GM19463 (cell line): ENCODE results near the gene RPS6KC1.
"Not testable (repeated sequence)": the region's sequence is repeated elsewhere in the genome, so short reads cannot be mapped to it uniquely, and the experiment has no call there.

Source experiments
- ATAC-seq: cut with Tn5 transposase; IDR thresholded peaks from one replicate; pipeline ENCODE4 v1.9.1; 2021; ENCODE audit warnings: mild to moderate bottlenecking, moderate library complexity; ENCODE audit not compliant: unreplicated experiment

Gene RPS6KC1

GRCh38 chr1:213200630-213201029 is 149.6 kb downstream of the RPS6KC1 start:
- ATAC-seq = no peak

DNA sequence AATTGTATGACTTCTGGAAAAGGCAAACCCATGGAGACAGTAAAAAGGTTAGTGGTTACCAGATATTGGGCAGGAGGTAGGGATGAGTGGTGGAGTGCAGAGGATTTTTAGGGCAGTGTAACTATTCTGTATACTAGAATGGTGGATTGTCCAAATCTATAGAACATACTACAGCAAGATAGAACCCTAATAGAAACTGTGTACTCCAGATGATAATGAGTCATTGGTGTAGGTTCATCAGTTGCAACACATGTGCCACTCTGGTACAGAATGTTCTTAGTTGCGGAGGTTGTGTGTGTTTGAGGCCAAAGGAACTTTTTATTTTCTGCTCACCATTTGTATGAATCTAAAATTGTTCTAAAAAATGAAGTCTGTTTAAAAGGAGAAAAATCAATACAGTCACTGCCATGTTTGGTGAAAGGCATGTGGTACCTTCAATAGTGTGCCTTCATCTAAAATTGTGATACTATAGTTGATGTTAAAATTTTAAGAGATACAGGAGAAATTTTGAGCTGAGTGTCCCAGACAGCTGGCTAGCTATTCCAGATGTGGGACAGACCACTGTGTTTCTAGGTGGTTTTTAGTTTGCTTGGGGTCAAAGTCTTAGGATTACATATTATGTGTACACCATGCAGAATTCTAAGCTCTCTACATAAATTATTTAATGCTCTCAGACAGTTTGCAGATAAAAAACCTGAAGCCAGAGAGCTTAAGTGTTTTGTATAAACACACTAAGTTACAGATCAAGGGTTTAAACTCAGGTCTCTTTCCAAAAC is 150.5 kb downstream of the RPS6KC1 start:
- no peak for ATAC-seq

- no peak for ATAC-seq
These were observed 160.2 kb downstream of the RPS6KC1 start for GRCh38 chr1:213211201-213211600.

DNA sequence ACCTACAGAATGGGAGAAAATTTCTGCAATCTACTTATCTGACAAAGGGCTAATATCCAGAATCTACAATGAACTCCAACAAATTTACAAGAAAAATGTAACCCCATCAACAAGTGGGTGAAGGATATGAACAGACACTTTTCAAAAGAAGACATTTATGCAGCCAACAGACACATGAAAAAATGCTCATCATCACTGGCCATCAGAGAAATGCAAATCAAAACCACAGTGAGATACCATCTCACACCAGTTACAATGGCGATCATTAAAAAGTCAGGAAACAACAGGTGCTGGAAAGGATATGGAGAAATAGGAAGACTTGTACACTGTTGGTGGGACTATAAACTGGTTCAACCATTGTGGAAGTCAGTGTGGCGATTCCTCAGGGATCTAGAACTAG is 168.0 kb downstream of the RPS6KC1 start:
- ATAC-seq = not testable (repeated sequence)

DNA sequence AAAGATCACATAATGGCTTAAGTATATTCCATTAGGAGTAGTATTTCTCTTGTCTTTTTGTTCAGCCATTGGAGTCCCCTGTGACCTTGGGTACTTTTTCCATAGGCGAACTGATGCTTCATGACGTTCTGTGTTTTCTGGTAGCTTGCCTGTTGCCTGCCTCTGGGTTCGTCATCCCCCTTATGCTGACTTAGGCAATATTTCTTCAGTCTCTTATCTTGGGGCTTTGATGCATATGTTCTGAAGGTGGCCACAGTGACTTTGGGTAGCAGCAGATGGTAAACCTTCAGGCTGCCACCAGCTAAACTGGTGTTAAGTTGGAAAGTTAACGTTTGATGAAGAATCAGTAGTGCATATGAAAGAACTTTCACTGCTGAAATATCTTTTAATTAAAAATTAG is 170.2 kb downstream of the RPS6KC1 start:
- no peak for ATAC-seq

- no peak for ATAC-seq
These were observed 176.4 kb downstream of the RPS6KC1 start for GRCh38 chr1:213227458-213227857.

DNA sequence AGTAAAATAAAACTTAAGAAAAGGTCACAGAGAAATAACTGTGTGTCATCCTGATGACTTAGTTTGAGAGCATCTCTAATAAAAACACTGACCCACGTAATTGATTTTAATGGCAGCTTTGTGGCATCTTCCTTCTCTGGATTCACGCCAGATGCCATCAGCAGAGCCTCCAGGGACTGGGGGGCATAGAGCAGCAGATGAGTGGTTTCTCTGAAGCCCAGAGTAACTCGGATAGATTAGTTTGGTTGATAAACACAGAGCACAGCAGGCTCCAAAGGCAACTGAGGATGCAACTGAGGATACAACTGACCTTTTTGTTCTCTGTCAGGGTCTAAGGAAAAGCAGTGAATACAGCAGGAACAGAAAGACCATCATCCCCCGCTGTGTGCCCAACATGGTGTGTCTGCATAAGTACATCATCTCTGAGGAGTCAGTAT is 180.8 kb downstream of the RPS6KC1 start:
- ATAC-seq = no peak

DNA sequence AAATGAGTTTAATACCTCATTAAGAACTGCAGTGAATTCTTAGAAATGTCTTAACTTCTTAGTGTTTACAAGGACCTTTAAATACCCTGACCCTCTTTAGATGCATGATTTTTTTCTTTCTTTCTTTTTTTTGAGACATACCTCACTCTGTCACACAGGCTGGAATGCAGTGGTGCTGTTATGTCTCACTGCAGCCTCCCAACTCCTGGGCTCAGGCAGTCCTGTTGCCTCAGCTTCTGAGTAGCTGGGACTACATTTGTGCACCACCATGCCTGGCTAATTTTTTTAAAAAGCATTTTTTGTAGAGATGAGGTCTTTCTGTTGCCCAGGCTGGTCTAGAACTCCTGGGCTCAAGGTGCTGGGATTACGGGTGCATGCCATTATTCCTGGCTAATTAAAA is 191.8 kb downstream of the RPS6KC1 start:
- no peak for ATAC-seq

GRCh38 chr1:213244664-213245091 is 193.6 kb downstream of the RPS6KC1 start:
- ATAC-seq = peak; percentile 64

GRCh38 chr1:213245260-213245910 is 194.3 kb downstream of the RPS6KC1 start:
- ATAC-seq = no peak

GRCh38 chr1:213247038-213247437 is 196.0 kb downstream of the RPS6KC1 start:
- no peak for ATAC-seq

- no peak for ATAC-seq
These were observed 198.4 kb downstream of the RPS6KC1 start for GRCh38 chr1:213249395-213249794.

DNA sequence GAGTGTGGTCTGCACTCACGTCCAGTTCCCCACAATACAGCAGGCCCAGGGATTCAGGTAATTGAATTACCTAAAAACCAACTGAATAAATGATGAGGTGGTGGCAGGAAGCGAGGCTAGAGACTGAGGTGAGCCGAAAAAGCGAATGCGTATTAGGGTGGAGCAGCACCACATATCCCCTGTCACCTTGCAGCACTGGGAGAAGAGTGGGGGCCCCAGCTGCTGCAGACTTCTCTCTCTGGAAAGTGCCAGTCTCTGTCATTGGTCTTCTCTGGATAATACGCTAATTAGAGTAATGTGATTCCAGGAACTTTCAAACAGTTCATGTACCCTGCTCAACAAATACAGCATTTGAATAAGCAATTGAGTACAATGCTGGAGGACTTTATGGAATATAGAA is 199.0 kb downstream of the RPS6KC1 start:
- no peak for ATAC-seq

- ATAC-seq = no peak
These were observed 199.4 kb downstream of the RPS6KC1 start for GRCh38 chr1:213250446-213250845.

DNA sequence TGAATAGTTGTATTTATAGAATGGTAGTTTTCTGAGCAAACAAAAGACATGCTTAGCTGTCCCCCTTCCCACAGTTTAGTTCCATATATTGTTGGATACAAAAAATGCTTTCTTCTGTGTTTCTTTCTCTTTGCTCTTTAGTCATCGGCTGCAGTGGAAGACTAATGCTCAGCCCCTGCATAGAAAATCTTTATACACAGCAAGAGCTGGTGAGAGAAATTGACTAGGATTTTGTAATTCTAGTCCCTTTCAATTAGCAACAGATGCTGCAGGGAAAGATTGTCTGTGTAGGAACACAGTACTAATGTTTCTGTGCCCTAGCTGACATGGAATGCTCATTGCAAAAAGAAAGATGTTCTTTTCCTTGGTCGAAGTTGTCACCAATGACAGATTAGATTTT is 200.9 kb downstream of the RPS6KC1 start:
- ATAC-seq = no peak

GRCh38 chr1:213256438-213257087 is 205.5 kb downstream of the RPS6KC1 start:
- ATAC-seq = peak; percentile 95

- ATAC-seq = no peak
These were observed 209.5 kb downstream of the RPS6KC1 start for GRCh38 chr1:213260311-213261075.

DNA sequence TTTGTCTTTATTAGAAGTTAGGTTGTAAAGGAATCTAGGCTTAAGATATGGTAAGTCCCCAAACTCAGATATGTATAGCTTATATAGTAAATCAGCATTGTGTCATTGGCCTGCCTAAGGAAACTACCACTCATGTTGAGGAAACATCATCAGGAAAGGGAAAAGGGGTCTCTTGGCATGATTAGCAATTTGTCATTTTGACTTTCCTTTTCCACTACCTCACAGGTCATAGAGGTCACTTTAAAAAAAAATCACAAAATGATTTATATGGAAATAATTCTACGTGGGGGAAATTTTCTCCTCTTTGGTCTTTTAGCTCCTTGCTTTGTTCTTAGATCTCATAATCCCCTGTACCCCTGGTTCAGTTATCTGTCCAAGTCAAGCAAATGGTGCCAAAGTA is 213.5 kb downstream of the RPS6KC1 start:
- ATAC-seq = no peak

- no peak for ATAC-seq
These were observed 216.1 kb downstream of the RPS6KC1 start for GRCh38 chr1:213266983-213267772.

- no peak for ATAC-seq
These were observed 217.2 kb downstream of the RPS6KC1 start for GRCh38 chr1:213268221-213268620.
